GM19023 (cell line): ENCODE results near the gene FLT1.

Source experiments
- ATAC-seq: cut with Tn5 transposase; IDR thresholded peaks from one replicate; pipeline ENCODE4 v1.9.1; 2021; ENCODE audit warnings: mild to moderate bottlenecking, moderate library complexity; ENCODE audit not compliant: unreplicated experiment

Gene FLT1

DNA sequence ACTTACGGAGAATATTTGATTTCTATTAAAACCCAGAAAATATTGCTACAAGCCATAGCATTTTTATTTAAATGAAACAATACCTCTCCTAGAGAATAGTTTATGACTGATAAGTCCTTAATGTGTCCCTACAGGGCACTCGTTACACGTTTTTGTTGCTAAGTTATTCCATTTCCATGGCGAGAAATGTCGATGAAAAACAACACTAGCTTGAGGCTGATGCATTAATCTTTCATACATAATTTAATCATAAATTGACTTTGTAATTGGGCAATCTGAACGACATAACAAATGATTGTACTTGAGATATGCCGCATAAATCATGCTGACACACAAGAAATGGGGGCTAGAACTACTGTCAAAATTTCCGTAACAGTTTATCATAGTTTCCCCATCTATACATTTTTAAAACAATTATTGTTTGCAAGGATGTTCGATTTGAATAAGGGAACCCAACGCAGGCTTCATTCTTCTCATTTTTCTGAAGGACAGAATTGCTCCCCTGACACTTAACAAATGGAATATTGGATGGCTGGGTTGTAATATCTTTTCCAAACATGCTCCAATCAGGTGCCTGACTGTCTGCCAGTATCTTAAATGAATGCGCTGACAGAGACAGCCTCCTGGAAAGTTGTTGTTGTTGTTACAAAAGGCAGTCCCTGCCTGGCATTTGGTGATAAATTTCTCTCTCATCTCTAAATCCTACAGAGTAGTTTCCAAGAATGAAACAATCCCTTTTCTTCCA lies 61.9 kb downstream of the FLT1 start:
- ATAC-seq: no peak

- peak; percentile 96 for ATAC-seq
These were observed 65.1 kb downstream of the FLT1 start for GRCh38 chr13:28429685-28430290.

GRCh38 chr13:28429096-28429495 lies 65.8 kb downstream of the FLT1 start:
- ATAC-seq: no peak

GRCh38 chr13:28426381-28426780 lies 68.5 kb downstream of the FLT1 start:
- no peak for ATAC-seq

- no peak for ATAC-seq
These were observed 69.1 kb downstream of the FLT1 start for GRCh38 chr13:28425793-28426192.

DNA sequence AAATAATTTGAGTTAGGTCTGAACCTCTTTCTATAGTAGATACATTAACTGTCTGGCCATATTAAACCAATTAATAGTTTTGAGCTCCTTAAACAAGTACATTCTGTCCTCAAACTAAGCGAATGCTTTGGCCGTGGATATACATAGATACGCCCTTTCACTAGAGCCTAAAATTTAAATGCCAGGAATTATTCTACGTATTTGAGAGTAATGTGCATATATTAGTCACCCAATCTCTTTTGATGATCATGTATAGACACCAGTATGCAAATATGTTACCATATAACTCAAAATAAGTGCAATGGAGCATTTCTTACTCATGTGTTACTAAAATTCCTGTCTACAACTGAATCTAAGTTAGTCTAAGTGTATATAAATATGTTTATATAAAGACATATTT lies 70.4 kb downstream of the FLT1 start:
- ATAC-seq: no peak

DNA sequence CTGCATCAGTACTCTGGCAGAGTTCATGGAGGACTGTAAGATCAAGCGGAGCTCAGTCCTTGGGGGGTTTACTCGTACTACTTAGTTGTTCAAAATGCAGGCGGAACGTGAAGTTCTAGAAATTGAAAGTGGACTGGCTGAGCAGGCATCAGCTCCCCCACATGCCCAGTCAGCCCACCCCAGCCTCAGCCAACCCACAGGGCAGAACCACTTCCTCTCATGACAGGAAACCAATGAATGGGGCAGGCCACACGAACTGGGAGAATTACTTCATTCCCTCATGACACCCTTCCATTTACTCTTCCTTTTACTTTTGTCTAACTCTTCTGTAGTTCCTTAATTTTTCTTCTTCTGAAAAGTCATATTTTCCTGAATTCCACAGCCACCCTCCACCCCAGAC lies 71.9 kb downstream of the FLT1 start:
- peak; percentile 86 for ATAC-seq

GRCh38 chr13:28421676-28422410 lies 73.1 kb downstream of the FLT1 start:
- ATAC-seq: no peak

DNA sequence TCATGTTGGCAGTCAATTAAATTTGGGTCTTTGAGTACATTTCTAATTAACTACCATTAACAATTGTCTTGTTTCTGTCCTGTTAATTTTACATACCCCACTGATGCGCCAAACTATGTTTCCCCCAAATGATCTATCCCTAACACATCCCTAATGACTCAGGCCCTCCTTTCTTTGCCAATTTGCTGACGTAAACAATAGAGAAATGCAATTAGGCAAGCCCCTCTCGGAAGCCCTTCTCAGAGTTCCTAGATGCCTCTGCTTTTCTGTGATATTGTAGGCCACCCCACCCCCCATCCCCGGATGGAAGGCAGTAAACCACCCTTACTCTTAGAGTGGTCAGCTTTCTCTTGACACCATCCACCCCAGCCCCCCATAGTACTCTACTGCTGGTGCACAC lies 74.2 kb downstream of the FLT1 start:
- ATAC-seq: no peak

- no peak for ATAC-seq
These were observed 78.9 kb downstream of the FLT1 start for GRCh38 chr13:28415994-28416421.

GRCh38 chr13:28413999-28414398 lies 80.9 kb downstream of the FLT1 start:
- ATAC-seq: no peak

GRCh38 chr13:28412981-28413380 lies 81.9 kb downstream of the FLT1 start:
- ATAC-seq: no peak

DNA sequence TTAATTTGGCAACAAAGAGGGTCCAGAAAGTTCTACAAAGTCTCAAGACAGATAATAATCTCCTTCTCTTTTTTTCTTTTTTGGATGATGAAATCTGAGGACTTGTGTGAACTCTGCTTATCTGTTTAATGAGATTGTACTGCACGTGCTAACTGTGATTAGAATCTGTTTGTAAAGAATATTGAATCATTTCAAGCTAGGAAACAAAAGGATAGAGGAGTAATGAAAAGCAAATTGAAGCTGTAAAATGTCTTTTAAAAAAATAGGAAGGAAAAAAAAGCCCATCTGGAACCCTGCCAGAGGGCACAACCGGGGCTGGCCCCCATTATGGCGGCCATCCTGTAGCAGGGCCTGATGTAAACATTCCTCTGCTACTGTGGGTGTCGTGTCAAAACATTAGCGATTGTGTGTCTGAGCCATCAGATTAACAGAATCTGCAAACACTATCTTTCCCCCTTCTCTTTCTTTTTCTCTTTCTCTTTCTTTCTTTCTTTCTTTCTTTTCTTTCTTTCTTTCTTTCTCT lies 83.0 kb downstream of the FLT1 start:
- no peak for ATAC-seq

DNA sequence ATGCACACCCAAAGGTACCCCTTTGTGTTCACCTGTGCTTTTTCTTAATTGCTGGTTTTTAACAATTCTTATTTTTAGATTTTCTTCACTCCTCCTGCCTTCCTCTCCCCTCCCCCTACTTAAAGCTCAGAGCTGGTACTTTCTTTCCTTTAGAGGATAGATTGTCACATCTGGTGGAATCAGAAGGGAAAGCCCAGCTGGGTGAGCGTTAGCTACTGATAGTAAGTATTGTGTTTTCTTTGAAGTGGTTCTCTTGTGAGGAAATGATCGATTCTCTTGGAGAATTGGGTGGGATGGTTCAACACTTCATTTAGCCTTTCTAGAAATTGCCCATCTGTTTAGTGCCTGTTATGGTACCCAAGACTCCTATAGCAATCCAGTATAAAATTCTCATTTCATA lies 84.8 kb downstream of the FLT1 start:
- no peak for ATAC-seq

- ATAC-seq: no peak
These were observed 85.3 kb downstream of the FLT1 start for GRCh38 chr13:28409648-28410047.

GRCh38 chr13:28408863-28409262 lies 86.1 kb downstream of the FLT1 start:
- no peak for ATAC-seq

DNA sequence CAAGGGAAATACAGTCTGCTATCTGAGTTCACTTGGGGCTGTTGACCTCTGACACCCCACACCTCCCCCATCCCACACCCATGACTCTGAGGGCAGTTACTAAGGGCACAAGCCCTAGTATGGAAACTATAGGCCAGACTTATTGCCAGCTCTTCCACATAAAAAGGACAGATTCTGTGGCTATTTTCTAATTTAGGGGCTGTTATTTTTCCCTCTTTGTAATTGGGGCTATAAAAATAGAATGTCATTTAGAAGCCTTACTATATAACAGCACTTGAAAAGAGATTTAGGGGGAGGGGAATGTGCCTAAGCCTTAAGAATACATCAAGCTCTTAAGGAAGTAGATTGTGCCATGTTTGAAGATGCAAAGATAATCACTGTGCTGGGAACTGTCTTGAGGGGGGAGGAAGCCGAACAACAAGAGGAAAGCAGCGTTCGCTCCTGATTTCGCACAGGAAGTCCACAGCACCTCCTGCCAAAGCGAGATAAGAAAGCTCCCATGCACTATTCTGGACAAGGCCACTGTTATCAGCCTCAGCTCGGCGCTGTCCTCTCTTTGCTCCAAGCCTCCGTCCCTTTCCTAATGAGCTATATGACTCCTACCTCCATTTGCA lies 86.6 kb downstream of the FLT1 start:
- ATAC-seq: no peak

- no peak for ATAC-seq
These were observed 88.1 kb downstream of the FLT1 start for GRCh38 chr13:28406733-28407266.

- ATAC-seq: no peak
These were observed 92.9 kb downstream of the FLT1 start for GRCh38 chr13:28402057-28402381.

DNA sequence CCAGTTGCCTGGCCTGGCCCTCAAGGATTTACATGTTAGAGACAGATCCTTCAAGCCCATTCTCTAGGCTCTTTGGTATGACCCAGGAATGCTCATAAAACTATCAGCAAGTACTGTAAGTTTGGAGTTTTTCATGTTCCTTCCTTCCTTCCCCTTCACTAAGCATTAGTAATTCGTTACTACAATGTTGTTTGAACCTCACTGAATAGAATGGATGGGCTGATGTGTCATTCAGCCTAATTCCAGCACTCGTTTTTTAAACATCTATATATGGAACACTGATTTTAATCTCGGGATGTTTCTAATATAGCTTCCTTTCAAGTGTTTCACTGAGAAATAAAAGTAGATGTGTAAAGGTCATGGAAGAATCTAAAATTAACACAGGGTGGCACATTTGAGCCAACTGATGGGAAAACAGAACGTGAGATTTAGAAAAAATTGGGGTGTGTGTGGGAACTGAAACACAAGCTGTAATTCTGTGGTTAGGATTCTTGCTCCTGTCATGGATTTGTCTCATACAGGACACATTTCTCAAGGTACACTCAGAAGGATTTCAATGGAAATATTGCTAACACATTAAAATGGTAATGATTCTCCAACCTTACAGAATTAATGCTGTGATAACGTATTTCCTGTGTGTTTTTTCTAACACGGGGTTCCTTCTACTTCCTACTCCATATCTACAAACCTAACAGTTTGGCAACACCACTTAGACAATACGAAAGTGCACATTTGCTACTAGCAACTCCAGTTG lies 93.4 kb downstream of the FLT1 start:
- ATAC-seq: no peak

DNA sequence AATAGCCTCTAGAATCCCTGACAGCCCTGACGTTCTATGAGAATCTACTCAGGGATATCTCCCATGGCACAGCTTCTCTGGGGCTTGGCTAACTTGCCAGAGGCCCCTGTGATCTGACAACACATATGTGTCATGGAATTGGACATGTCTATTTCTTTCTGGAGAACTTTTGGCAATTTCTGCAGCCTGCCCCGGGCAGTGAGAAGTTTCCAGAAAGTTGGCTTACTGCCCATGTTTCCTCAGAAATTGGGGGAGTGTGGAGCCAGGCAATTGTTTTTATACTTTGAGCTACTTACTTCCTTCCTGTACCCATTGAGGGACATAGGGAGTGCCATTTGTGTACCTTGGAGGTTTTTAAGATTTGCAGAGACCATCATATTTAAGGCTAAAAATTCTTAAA lies 98.9 kb downstream of the FLT1 start:
- ATAC-seq: no peak
